ENCODE measurements around the gene USP35.
A peak's percentile ranks its signal among the peaks of the same experiment; 100 is the strongest.
"Not testable (repeated sequence)": the region's sequence is repeated elsewhere in the genome, so short reads cannot be mapped to it uniquely, and the experiment has no call there.

The USP35 gene

GRCh38 chr11:78170874-78171549 is 17.7 kb upstream of the USP35 start:
- DNase-seq, result no peak

GRCh38 chr11:78171951-78172350 is 16.8 kb upstream of the USP35 start:
- DNase-seq, result no peak

- DNase-seq, result not testable (repeated sequence)
Observed at GRCh38 chr11:78175862-78176261, 12.9 kb upstream of the USP35 start.

- no peak for DNase-seq
Observed at GRCh38 chr11:78176605-78177141, 12.0 kb upstream of the USP35 start.

- no peak for DNase-seq
Observed at GRCh38 chr11:78177216-78177615, 11.5 kb upstream of the USP35 start.

- DNase-seq, result no peak
Observed at GRCh38 chr11:78179459-78180071, 9.2 kb upstream of the USP35 start.

- DNase-seq, result no peak
Observed at GRCh38 chr11:78180751-78181150, 8.0 kb upstream of the USP35 start.

- no peak for DNase-seq
Observed at GRCh38 chr11:78181185-78181584, 7.5 kb upstream of the USP35 start.

GRCh38 chr11:78187366-78188285 is 1.1 kb upstream of the USP35 start:
- DNase-seq, result no peak

- DNase-seq, result no peak
Observed at GRCh38 chr11:78189174-78189724, 530 bp downstream of the USP35 start.

GRCh38 chr11:78189851-78190250 is 1.1 kb downstream of the USP35 start:
- peak; percentile 18 for DNase-seq

- DNase-seq, result no peak
Observed at GRCh38 chr11:78190374-78190773, 1.7 kb downstream of the USP35 start.

- DNase-seq, result no peak
Observed at GRCh38 chr11:78190871-78191538, 2.3 kb downstream of the USP35 start.

GRCh38 chr11:78192223-78192719 is 3.6 kb downstream of the USP35 start:
- DNase-seq, result no peak

- no peak for DNase-seq
Observed at GRCh38 chr11:78192911-78193351, 4.2 kb downstream of the USP35 start.

- DNase-seq, result no peak
Observed at GRCh38 chr11:78193806-78194205, 5.1 kb downstream of the USP35 start.

GRCh38 chr11:78194490-78194889 is 5.8 kb downstream of the USP35 start:
- no peak for DNase-seq

GRCh38 chr11:78195917-78196560 is 7.3 kb downstream of the USP35 start:
- no peak for DNase-seq

GRCh38 chr11:78196661-78197091 is 8.0 kb downstream of the USP35 start:
- DNase-seq, result no peak

GRCh38 chr11:78197816-78198215 is 9.1 kb downstream of the USP35 start:
- DNase-seq, result no peak

GRCh38 chr11:78199015-78199652 is 10.4 kb downstream of the USP35 start:
- DNase-seq, result no peak

Data from RPMI8226 (cell line).